HS-27A (cell line): ENCODE data around the gene RASGRP2.

ENCODE experiments used
- DNase-seq: peaks from one replicate; pipeline ENCODE4 v3.0.0-alpha.2; 2012; ENCODE audit warnings: low read depth, missing footprints

Gene RASGRP2

DNA sequence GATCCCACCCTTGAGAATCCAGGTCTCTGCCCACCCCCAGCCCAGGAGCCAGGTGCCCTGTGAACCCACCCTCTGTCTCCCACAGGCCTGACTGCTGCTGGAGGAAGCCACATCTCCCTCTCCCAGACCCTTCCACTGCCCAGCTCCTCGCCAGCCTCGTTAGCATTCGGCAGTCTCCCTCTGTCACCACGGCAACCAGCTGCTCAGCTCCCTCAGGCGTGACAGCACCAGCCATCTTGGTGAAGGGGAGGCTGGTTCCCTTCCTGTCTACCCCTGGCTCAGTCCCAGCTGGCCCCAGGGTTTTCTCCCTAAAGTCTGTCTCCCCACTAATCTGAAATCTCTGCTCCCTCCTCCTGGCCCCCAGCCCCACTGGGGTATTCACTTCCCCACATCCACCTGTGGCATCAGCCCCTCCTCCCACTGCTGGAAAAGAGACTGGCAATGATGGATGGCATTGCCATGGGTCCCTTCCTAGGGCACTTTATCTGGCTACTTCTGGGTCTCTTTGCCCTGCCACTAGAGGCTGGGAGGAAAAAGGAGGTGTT lies 49.0 kb downstream of the RASGRP2 start:
- DNase-seq, result no peak

- DNase-seq, result no peak
These were observed 49.8 kb downstream of the RASGRP2 start for GRCh38 chr11:64694026-64694755.

DNA sequence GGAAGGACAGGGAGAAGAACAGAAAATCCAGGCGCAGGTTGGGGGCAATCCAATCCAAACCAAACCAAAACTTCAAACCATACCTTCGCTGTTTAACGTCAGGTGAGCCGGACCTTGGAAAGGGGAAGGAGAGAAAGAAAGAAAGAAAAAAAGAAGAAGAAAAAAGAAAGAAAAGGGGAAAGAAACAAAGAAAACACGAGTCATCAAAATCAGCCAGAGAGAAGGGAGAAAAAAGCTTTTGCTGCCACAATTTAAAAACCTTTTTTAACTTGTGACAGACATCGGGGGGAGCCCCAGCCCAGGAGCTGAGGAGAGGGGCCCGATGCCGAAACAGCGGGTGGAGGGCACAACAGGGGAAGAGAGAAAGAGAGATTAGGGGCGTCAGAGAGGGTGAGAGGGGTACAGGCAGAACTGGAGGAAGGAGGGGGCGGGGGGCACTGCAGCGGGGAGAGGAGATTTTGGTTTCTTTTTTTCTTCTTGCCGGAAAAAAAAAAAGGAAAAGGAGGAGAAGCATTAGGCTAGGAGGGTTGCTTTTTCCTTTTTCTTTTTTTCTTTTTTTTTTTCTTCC lies 51.1 kb downstream of the RASGRP2 start:
- no peak for DNase-seq

DNA sequence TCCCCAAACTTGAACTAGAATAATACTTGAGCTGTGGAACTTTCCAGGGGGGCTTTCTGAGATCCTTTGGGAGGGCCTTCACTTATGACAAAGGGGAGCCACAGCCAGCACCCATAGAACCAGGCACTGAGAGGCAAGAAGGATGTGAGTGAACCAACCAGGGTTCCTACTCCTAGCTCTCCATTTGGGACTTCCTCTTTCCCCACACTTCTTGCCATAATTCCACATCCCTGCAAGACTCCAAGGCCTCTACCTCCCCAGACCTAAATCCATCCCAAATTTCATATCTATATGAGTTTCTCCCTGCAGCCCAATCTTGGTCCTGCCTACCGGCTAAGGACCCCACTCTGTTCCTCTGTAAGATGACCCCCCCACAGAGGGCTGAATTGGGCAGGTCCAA lies 52.4 kb downstream of the RASGRP2 start:
- DNase-seq, result no peak

GRCh38 chr11:64690235-64690634 lies 53.7 kb downstream of the RASGRP2 start:
- no peak for DNase-seq

- peak; percentile 84 for DNase-seq
These were observed 55.4 kb downstream of the RASGRP2 start for GRCh38 chr11:64688534-64688982.

DNA sequence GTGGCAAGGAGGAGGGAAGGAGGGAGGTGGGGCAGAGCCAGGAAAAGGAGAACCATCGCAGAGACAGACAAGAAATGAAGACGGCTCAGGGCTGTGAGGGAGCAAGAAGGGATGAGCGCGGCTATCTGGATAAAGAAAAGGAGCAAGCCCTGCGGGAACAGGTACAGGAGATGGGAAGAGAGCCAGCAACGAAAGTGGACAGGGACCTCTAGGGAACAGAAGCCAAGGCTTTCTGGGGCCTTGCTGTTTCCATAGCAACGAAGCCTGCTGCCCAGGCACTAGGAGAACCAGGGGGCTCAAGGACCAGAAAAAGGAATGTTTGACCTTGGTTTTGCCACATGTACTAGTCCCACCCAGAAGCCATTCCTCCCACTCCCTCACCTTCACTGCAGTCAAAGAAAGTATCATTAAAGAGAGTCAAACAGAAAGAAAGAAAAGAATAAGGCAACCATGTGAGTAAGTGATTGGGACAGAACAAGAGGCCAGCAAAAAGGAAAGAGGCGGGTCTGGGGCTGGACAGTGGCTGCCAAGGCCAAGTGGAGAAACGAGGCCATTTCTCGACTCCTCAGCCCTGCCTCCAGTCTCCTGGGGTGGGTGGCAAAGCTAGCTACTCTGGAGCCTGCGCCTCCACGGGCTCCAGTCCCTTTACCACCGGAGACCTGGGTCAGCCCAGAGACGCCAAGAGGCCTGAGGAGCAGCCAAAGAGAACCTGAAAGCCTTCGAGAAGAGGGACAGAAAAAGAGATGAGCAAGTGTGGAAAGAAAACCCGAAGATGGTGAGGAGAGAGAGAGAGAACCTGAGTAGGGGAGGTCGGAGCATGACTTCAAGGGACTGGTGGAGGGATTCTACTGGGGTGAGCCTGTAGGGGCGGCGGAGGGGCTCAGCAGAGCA lies 56.1 kb downstream of the RASGRP2 start:
- DNase-seq, result no peak

DNA sequence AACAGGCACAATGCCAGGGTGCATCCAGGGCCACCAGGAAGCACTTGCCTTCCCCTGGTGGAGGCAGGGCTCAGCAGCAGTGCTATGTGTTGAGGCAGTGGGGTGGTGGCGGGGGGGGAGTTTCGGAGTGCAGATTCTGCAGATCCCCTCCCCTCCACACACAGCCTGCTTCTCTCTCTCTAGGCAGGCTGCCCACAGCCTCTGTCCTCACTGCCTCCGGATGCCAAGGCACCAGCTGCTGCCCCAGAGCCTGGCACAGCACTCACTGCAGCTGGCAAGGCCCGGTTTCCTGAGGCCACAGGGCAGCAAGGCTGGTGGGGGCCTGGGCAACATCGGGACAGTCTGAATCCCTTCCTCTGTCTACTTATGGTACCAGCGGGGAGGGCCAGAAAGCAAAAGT lies 56.7 kb downstream of the RASGRP2 start:
- no peak for DNase-seq

DNA sequence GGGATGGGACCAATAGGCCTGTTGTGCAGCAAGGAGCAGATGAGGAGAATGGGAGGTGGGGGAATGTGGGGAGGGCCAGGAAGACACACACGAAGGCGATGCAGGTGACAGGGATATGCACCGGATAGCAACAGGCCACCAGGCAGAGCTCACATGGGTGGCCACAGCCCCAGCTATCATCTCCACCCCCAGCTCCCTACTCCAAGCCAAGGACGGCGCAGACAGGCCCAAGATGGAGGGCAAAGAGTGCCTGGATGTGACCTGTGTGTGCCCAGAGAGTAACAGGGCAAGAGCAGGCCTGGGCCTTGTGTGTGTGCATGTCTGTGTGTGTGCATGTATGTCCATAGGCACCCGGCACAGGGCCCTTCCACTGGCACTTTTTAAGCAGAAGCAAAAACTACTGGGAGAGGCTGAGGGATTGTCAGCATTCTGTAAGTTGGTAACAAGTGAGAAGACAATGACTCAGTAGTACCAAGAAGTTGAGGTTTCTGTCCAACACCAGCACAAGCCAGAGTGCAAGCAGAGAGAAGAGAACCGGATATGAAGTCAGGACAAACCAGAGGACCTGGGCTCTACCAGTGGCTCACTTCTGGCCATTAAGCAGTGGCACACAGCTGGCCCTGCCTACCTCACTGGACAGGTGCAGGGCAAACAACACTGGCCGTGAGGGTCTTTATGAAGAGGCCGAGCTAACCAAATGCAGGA lies 57.3 kb downstream of the RASGRP2 start:
- DNase-seq, result no peak

GRCh38 chr11:64685536-64685935 lies 58.4 kb downstream of the RASGRP2 start:
- DNase-seq, result no peak

DNA sequence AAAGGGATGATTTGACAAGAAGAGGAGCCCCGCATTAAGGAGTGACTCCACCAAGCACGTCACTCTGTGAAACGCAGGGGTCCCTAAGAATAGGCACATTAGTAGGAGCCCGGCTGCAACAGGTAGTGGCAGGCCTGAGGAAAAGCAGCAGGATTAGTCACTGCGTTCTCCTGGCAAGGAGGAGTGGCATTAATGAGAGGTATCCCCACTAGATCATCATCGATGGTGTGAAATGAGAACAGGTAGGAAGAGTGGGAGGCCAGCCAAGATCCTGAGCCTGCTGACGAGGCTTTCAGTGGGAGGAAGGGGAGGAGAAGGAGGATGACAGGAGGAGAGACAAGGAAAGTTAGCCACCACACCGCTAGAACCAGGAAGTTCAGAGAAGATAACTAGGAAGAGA lies 59.6 kb downstream of the RASGRP2 start:
- no peak for DNase-seq

DNA sequence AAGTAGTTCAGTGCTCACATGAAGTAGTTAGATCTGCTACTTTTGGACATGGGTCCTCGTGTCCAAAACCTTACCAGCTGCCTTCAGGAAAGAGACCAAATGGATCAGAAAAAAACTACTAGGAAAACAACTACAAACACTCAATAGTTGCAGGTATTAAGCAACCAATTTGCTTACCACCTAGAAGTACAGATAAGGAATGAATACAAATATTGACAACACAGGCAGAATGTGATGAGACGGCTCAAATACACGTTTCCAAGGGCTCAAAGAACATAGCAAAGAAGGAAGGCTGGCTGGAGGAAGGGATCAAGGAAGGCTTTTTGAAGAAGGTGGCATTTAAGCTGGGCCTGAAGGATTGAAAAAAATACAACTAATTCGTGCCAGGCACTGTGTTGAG lies 62.8 kb downstream of the RASGRP2 start:
- DNase-seq, result no peak

GRCh38 chr11:64679846-64680245 lies 64.1 kb downstream of the RASGRP2 start:
- no peak for DNase-seq

- DNase-seq, result no peak
These were observed 66.4 kb downstream of the RASGRP2 start for GRCh38 chr11:64677441-64678023.
